Thoracic aorta (tissue), 2 donors: ENCODE results near the gene UGGT2. TPM values are rescaled to one million over a fixed set of nuclear protein-coding genes. Genes with fewer than 3 reads are reported as not detected.

ENCODE experiments used
- ATAC-seq: fragments of 150-250 bp; one replicate; pipeline ENCODE4 v1.8.0; 2017; ENCODE audit warnings: low read depth; ENCODE audit not compliant: insufficient number of reproducible peaks, low FRiP score
- DNase-seq: peaks from one replicate; pipeline ENCODE4 v3.0.0-alpha.2; 2020; ENCODE audit warnings: low spot score
- H3K27ac ChIP-seq, 2 donors: fragments of 200-600 bp; sonication (generic); 1 replicate in 1 of 2; 2 replicates in 1 of 2; pipeline ENCODE4 v1.5.1; 2016; ENCODE audit warnings: mild to moderate bottlenecking in 2 of 2, moderate library complexity in 2 of 2
- H3K27me3 ChIP-seq: fragments of 200-600 bp; sonication (generic); replicated peaks from 2 replicates; pipeline ENCODE4 v1.6.0; 2016; ENCODE audit warnings: mild to moderate bottlenecking; ENCODE audit not compliant: insufficient read depth
- H3K36me3 ChIP-seq: fragments of 200-600 bp; sonication (generic); one replicate; pipeline ENCODE4 v1.5.1; 2016
- H3K4me1 ChIP-seq, 2 donors: fragments of 200-600 bp; sonication (generic); 1 replicate in 1 of 2; 2 replicates in 1 of 2; pipeline versions ENCODE4 v1.5.1 to v1.6.0; 2016; ENCODE audit warnings: low read depth in 2 of 2, mild to moderate bottlenecking in 1 of 2; ENCODE audit not compliant: control insufficient read depth in 1 of 2
- H3K4me3 ChIP-seq: fragments of 200-600 bp; sonication (generic); 2 replicates; pipeline ENCODE4 v1.5.1; 2016; ENCODE audit warnings: mild to moderate bottlenecking
- H3K9me3 ChIP-seq: fragments of 200-600 bp; sonication (generic); 2 replicates; pipeline ENCODE4 v1.5.1; 2016
- CTCF ChIP-seq: fragments of 200-600 bp; sonication (generic); IDR thresholded peaks from one replicate; pipeline ENCODE4 v1.5.1; 2019; ENCODE audit warnings: antibody characterized with exemption
- total RNA-seq, 2 donors: library from RNA; depleted of rRNA; stranded (reverse); fragments of >200 nt; gene quantifications; one replicate each; pipeline versions ENCODE4 v1.1.0 to v1.2.3, GENCODE V29; 2016

UGGT2 gene
- total RNA-seq, 2 donors from 2014 or later: 80.8 to 116 TPM

- Histone ChIP-seq H3K4me1 (peaks cover 0 to 9% of the 10 kb centered on the region in 2 donors), H3K27me3 (no peaks in the 10 kb centered on the region), H3K27ac (no peak overlapping the region), H3K36me3 (peaks cover 2% of the 10 kb centered on the region), H3K9me3 (peaks cover 6% of the 10 kb centered on the region), H3K4me3 (no peak overlapping the region)
- ATAC-seq (no peak), DNase-seq (no peak)
- peak; percentile 46 for TF ChIP-seq CTCF
These were observed 33.0 kb downstream of the UGGT2 start for GRCh38 chr13:96020155-96020575.

- Histone ChIP-seq H3K27ac (no peak overlapping the region), H3K36me3 (peaks cover 2% of the 10 kb centered on the region), H3K4me1 (no peaks in the 10 kb centered on the region), H3K9me3 (peaks cover 6% of the 10 kb centered on the region), H3K4me3 (no peak overlapping the region), H3K27me3 (no peaks in the 10 kb centered on the region)
- TF ChIP-seq CTCF: no peak
- ATAC-seq (no peak), DNase-seq (no peak)
These were observed 35.1 kb downstream of the UGGT2 start for GRCh38 chr13:96018135-96018534.

- Histone ChIP-seq H3K4me3 (no peak overlapping the region), H3K4me1 (peaks cover 0 to 12% of the 10 kb centered on the region in 2 donors), H3K36me3 (no peaks in the 10 kb centered on the region), H3K27ac (no peak overlapping the region), H3K9me3 (peaks cover 9% of the 10 kb centered on the region), H3K27me3 (no peaks in the 10 kb centered on the region)
- no peak for TF ChIP-seq CTCF
- no peak for ATAC-seq
- DNase-seq: no peak
These were observed 41.8 kb downstream of the UGGT2 start for GRCh38 chr13:96011291-96011872.

GRCh38 chr13:96003304-96003703 is 49.9 kb downstream of the UGGT2 start:
- Histone ChIP-seq H3K9me3 (peaks cover 3% of the 10 kb centered on the region), H3K27ac (no peak overlapping the region), H3K27me3 (no peaks in the 10 kb centered on the region), H3K4me3 (no peak overlapping the region), H3K4me1 (no peaks in the 10 kb centered on the region), H3K36me3 (no peaks in the 10 kb centered on the region)
- DNase-seq (no peak), ATAC-seq (no peak)
- TF ChIP-seq CTCF: no peak

GRCh38 chr13:96002322-96003131 is 50.7 kb downstream of the UGGT2 start:
- H3K9me3 ChIP-seq: peaks cover 3% of the 10 kb centered on the region
- H3K36me3 ChIP-seq: no peaks in the 10 kb centered on the region
- no peak overlapping the region for H3K27ac ChIP-seq
- no peaks in the 10 kb centered on the region for H3K27me3 ChIP-seq
- DNase-seq: no peak
- ATAC-seq: no peak
- TF ChIP-seq CTCF: no peak
- no peak overlapping the region for H3K4me3 ChIP-seq
- H3K4me1 ChIP-seq: no peaks in the 10 kb centered on the region
